ENCODE measurements around the gene BANK1.

DNA sequence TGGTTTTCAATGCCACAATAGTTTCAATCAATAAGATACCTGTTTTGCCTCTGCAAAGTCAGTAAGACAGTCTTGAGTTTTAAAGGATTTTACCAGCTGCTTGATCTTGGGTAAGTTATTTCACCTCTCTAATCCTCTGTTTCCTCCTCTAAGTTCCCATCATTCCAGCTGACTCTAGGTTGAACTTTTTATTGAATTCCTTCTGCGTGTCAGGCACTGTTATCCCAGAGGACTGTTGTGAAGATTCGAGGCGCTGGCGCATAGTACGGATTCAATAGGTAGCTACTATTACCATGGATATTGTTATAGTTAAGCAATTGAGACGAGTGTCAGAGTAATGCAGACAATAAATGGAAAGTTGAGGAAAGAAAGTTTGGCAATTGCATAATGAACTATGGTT is 179.4 kb downstream of the BANK1 start:
- TF ChIP-seq, protein P1, sequence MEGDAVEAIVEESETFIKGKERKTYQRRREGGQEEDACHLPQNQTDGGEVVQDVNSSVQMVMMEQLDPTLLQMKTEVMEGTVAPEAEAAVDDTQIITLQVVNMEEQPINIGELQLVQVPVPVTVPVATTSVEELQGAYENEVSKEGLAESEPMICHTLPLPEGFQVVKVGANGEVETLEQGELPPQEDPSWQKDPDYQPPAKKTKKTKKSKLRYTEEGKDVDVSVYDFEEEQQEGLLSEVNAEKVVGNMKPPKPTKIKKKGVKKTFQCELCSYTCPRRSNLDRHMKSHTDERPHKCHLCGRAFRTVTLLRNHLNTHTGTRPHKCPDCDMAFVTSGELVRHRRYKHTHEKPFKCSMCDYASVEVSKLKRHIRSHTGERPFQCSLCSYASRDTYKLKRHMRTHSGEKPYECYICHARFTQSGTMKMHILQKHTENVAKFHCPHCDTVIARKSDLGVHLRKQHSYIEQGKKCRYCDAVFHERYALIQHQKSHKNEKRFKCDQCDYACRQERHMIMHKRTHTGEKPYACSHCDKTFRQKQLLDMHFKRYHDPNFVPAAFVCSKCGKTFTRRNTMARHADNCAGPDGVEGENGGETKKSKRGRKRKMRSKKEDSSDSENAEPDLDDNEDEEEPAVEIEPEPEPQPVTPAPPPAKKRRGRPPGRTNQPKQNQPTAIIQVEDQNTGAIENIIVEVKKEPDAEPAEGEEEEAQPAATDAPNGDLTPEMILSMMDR (IDR thresholded peaks at IDR 0.05): no peak
- TF ChIP-seq ZFX (IDR thresholded peaks at IDR 0.05; ENCODE audit: borderline replicate concordance): no peak

Data from 22Rv1 (cell line).